Fibroblast of lung (primary cell): ENCODE measurements around the gene PUSL1. TPM values are rescaled to one million over a fixed set of nuclear protein-coding genes. Genes with fewer than 3 reads are reported as not detected.

Experiments
- DNase-seq, 2 donors: peaks; one replicate each; pipeline versions ENCODE4 v3.0.0 to v3.0.0-alpha.2; 2010; ENCODE audit warnings: low read depth in 2 of 2
- H2AFZ ChIP-seq: 2 replicates; pipeline ENCODE4 v1.5.1; 2012; ENCODE audit warnings: low read length, control low read depth, inconsistent platforms
- H3K27ac ChIP-seq: 2 replicates; pipeline ENCODE4 v1.5.1; 2011; ENCODE audit warnings: low read length, control low read depth; ENCODE audit not compliant: insufficient read depth
- H3K27me3 ChIP-seq: 2 replicates; pipeline ENCODE4 v1.5.1; 2011; ENCODE audit warnings: mild to moderate bottlenecking, low read length; ENCODE audit not compliant: control insufficient read depth, insufficient read depth
- H3K36me3 ChIP-seq: 2 replicates; pipeline ENCODE4 v1.5.1; 2011; ENCODE audit warnings: low read length; ENCODE audit not compliant: control insufficient read depth, insufficient read depth
- H3K4me1 ChIP-seq: 2 replicates; pipeline ENCODE4 v1.5.1; 2011; ENCODE audit warnings: low read length; ENCODE audit not compliant: control insufficient read depth, insufficient read depth; ENCODE audit errors: extremely low read depth
- H3K4me2 ChIP-seq: 2 replicates; pipeline ENCODE4 v1.5.1; 2011; ENCODE audit warnings: low read length, control low read depth; ENCODE audit not compliant: insufficient read depth; ENCODE audit errors: extremely low read depth
- H3K4me3 ChIP-seq, 4 experiments: fragments of 200-600 bp in 1 of 4; sonication (generic) in 1 of 4; replicated peaks in 1 of 4; 2 replicates each; pipeline ENCODE4 v1.5.1; 2011 to 2016; ENCODE audit warnings: low read length in 4 of 4, low read depth in 3 of 4, mild to moderate bottlenecking in 3 of 4, control low read depth in 2 of 4, inconsistent platforms in 1 of 4, mixed read lengths in 1 of 4; ENCODE audit not compliant: insufficient read depth in 1 of 4; ENCODE audit errors: control extremely low read depth in 1 of 4
- H3K79me2 ChIP-seq: 2 replicates; pipeline ENCODE4 v1.5.1; 2012; ENCODE audit warnings: mild to moderate bottlenecking, low read length, inconsistent platforms; ENCODE audit not compliant: control insufficient read depth, insufficient read depth
- H3K9ac ChIP-seq: 2 replicates; pipeline ENCODE4 v1.5.1; 2011; ENCODE audit warnings: mild to moderate bottlenecking, low read length, control low read depth; ENCODE audit not compliant: insufficient read depth
- H3K9me3 ChIP-seq: 2 replicates; pipeline ENCODE4 v1.5.1; 2012; ENCODE audit warnings: low read depth, low read length; ENCODE audit not compliant: control insufficient read depth, insufficient read depth
- H4K20me1 ChIP-seq: 2 replicates; pipeline ENCODE4 v1.5.1; 2011; ENCODE audit warnings: low read length; ENCODE audit not compliant: control insufficient read depth, insufficient read depth; ENCODE audit errors: extremely low read depth
- EZH2 ChIP-seq: IDR thresholded peaks from 2 replicates; pipeline ENCODE4 v1.5.1; 2012; ENCODE audit warnings: low read length, control low read depth, mild to moderate bottlenecking; ENCODE audit errors: missing control alignments
- polyA plus RNA-seq, 2 donors: library from polyadenylated mRNA; depleted of rRNA in 1 of 2; stranded (reverse) in 1 of 2; unstranded in 1 of 2; fragments of >200 nt; gene quantifications; 2 replicates each; pipeline ENCODE4 v1.2.1, GENCODE V29; 2011 to 2012; ENCODE audit warnings: missing spikeins in 1 of 2
- total RNA-seq: library from RNA; depleted of rRNA; stranded (reverse); fragments of >200 nt; gene quantifications from 2 replicates; pipeline ENCODE4 v1.2.1, GENCODE V29; 2014
- TF ChIP-seq, protein P1 (sequence below), 2 donors: IDR thresholded peaks in 1 of 2; conservative IDR thresholded peaks in 1 of 2; 1 replicate in 1 of 2; 2 replicates in 1 of 2; pipeline ENCODE4 v1.5.1; 2011 to 2012; ENCODE audit warnings: low read length in 2 of 2, control low read depth in 1 of 2, inconsistent platforms in 1 of 2, low read depth in 1 of 2, mild to moderate bottlenecking in 1 of 2

PUSL1 gene
- total and polyA plus RNA-seq, 2 donors (not counting 1 experiment from before 2014, with no cell fraction given): 7.1 to 12.7 TPM

DNA sequence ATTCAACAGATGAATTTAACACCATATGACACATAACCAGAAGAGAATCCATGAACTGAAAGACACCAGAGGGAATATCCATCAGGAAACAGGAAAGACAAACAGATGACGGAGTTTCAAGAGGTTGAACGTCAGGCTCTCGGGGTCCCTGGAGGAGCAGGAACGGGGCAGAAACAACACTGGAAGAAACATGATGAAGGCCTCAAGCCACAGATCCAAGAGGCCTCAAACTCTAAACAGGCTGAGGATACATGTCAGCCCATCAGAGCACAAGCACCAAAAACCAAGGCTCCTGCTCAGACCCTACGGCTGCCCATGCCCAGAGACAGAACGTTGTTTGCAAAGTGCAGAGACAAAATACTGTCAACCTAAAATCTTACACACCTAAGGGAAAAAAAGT lies 9.0 kb downstream of the PUSL1 start:
- peak overlapping the region; percentile 77 for H3K27ac ChIP-seq
- TF ChIP-seq, protein P1, sequence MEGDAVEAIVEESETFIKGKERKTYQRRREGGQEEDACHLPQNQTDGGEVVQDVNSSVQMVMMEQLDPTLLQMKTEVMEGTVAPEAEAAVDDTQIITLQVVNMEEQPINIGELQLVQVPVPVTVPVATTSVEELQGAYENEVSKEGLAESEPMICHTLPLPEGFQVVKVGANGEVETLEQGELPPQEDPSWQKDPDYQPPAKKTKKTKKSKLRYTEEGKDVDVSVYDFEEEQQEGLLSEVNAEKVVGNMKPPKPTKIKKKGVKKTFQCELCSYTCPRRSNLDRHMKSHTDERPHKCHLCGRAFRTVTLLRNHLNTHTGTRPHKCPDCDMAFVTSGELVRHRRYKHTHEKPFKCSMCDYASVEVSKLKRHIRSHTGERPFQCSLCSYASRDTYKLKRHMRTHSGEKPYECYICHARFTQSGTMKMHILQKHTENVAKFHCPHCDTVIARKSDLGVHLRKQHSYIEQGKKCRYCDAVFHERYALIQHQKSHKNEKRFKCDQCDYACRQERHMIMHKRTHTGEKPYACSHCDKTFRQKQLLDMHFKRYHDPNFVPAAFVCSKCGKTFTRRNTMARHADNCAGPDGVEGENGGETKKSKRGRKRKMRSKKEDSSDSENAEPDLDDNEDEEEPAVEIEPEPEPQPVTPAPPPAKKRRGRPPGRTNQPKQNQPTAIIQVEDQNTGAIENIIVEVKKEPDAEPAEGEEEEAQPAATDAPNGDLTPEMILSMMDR (conservative IDR thresholded peaks at IDR 0.05 in 1 of 2, IDR thresholded peaks at IDR 0.05 in 1 of 2; ENCODE audit: low read depth in 1 of 2, low read length in 2 of 2): no peak
- TF ChIP-seq EZH2: no peak
- no peak for DNase-seq
- H3K27me3 ChIP-seq: no peaks in the 10 kb centered on the region
- H3K79me2 ChIP-seq: peaks cover 54% of the 10 kb centered on the region
- no peaks in the 10 kb centered on the region for H3K9me3 ChIP-seq
- H3K36me3 ChIP-seq: peaks cover 40% of the 10 kb centered on the region
- no peak overlapping the region for H3K4me2 ChIP-seq
- no peak overlapping the region for H2AFZ ChIP-seq
- H3K4me1 ChIP-seq: peaks cover 17% of the 10 kb centered on the region
- H3K4me3 ChIP-seq: no peak overlapping the region
- H3K9ac ChIP-seq: no peak overlapping the region
- no peaks in the 10 kb centered on the region for H4K20me1 ChIP-seq

DNA sequence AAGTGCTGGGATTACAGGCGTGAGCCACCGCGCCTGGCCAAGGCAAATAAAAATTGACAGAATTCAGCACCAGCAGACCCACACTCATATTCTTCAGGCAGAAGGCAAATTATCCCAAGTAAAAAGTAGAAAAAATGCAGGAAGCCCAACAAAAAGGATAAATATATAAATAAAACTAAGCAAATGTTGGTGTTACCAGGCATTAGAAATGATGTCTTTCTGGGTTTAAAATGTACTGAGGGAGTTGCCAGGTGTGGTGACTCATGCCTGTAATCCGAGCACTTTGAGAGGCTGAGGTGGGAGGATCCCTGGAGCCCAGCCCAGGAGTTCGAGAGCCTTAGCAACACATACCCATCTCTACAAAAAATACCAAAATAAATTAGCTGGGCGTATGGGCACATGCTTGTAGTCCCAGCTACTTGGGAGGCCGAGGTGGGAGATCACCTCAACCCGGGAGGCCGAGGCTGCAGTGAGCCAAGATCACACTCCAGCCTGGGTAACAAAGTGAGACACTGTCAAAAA lies 9.8 kb downstream of the PUSL1 start:
- Histone ChIP-seq H4K20me1 (no peaks in the 10 kb centered on the region), H3K79me2 (peaks cover 61% of the 10 kb centered on the region), H3K27me3 (no peaks in the 10 kb centered on the region), H3K4me2 (no peak overlapping the region), H2AFZ (no peak overlapping the region), H3K9me3 (no peaks in the 10 kb centered on the region), H3K4me1 (peaks cover 20% of the 10 kb centered on the region), H3K36me3 (peaks cover 33% of the 10 kb centered on the region), H3K9ac (no peak overlapping the region), H3K4me3 (no peak overlapping the region), H3K27ac (peak overlapping the region; percentile 77)
- TF ChIP-seq EZH2: no peak
- TF ChIP-seq, protein P1 (conservative IDR thresholded peaks at IDR 0.05 in 1 of 2, IDR thresholded peaks at IDR 0.05 in 1 of 2; ENCODE audit: low read depth in 1 of 2, low read length in 2 of 2): no peak
- peak; percentile 94 to 96 for DNase-seq

DNA sequence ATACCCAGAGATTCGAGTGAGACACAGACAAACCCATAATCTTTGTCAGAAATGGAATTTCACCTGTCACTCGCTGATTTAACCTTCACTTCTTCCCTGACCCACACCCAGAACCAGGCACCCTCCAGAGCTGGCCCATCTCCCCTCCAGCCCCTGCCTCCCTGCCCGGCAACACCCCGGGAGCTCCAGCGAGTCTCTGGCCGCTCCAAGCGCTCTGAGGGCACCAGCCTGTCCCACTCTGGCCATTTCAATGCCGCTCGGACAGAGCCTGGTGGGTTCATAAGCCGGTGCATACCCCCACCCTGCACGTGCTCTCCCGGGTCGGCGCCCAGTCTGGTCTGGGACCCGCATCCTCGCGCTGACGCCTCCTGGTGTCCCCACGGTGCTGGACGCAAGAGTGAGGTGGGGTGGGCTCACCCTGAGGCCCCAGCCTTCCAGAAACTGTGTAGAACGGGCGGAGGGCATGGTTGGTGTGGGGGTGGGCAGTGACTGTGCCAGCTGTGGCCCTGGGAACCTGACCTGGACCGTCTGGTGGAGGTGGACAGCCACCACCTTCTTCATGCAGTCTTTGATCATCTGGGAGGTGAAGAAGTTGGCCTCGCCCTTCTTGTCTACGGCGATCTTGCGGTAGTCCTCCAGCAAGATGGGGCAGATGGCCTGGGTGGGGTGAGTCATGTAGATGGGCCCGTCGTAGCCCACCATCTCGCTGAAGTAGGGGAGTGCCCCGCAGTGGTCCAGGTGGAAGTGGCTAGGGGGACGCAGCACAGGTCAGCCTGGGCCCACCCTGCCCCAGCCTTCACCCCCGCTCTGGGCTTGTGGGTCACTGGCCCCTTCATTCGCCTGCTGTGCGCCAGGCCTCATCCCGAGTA lies 10.6 kb downstream of the PUSL1 start:
- H3K36me3 ChIP-seq: peaks cover 24% of the 10 kb centered on the region
- TF ChIP-seq, protein P1 (conservative IDR thresholded peaks at IDR 0.05 in 1 of 2, IDR thresholded peaks at IDR 0.05 in 1 of 2; ENCODE audit: low read depth in 1 of 2, low read length in 2 of 2): no peak
- TF ChIP-seq EZH2: no peak
- H3K9me3 ChIP-seq: no peaks in the 10 kb centered on the region
- H3K27me3 ChIP-seq: no peaks in the 10 kb centered on the region
- no peaks in the 10 kb centered on the region for H4K20me1 ChIP-seq
- H3K27ac ChIP-seq: peak overlapping the region; percentile 77
- no peak overlapping the region for H3K4me2 ChIP-seq
- no peak overlapping the region for H2AFZ ChIP-seq
- H3K79me2 ChIP-seq: peaks cover 66% of the 10 kb centered on the region
- H3K4me3 ChIP-seq: no peak overlapping the region
- DNase-seq: no peak
- H3K4me1 ChIP-seq: peaks cover 25% of the 10 kb centered on the region
- no peak overlapping the region for H3K9ac ChIP-seq
